Measurements from ENCODE around the gene COL5A1.
"Not testable (repeated sequence)": the region's sequence is repeated elsewhere in the genome, so short reads cannot be mapped to it uniquely, and the experiment has no call there.

COL5A1 gene

GRCh38 chr9:134641990-134642384 lies 384 bp downstream of the COL5A1 start:
- no peak for DNase-seq

DNA sequence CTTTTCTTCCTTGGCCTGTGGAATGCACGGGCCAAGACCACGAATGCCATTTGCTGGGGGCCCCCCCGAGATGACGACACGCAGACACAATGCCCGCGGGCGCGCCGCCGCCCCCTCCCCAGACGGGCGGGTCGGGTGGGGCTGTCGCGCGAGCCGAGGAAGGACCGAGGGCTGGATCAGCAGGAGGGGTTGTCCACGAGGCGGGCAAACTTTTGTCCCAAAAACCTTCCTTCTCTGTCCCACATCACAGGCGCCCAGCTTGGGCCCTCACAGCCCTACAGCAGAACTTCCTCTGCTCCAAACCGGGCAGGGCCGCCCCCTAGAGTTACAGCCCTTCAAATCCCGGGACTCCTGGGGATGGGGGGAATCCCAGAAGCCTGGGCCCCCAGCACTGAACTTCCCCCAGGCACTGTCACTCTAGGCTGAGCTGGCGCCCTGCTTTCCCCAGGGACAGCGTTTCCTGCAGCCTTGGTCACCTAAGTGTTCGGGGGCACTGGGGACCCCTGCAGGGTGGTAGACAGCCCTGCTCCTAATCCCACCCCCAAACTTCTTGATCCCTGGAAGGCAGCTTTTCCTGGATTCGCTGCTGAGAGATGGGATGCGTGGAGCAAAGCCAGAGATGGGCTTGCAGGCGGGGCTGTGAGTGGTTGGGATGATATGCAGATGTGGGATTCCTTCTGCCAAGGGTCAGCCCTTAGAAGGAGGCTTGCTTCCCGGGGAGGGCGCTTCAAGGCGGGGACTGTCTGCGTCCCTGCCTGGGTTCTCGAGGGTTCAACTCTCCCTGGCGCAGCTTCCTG lies 980 bp downstream of the COL5A1 start:
- no peak for DNase-seq

- no peak for DNase-seq
These were observed 1.6 kb downstream of the COL5A1 start for GRCh38 chr9:134643222-134643671.

DNA sequence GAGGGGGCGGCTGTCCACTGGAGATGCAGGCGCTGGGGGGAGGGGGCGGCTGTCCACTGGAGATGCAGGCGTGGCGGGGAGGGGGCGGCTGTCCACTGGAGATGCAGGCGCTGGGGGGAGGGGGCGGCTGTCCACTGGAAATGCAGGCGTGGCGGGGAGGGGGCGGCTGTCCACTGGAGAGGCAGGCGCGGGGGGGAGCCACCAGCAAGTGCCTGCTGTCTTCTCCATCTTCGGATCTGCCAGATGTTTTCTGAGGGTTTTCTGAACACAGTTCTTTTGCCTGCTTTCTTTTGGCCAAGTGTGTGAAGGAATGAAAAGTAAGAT lies 2.8 kb downstream of the COL5A1 start:
- DNase-seq: not testable (repeated sequence)

GRCh38 chr9:134644725-134645606 lies 3.4 kb downstream of the COL5A1 start:
- DNase-seq: no peak

GRCh38 chr9:134645607-134646365 lies 4.2 kb downstream of the COL5A1 start:
- DNase-seq: no peak

DNA sequence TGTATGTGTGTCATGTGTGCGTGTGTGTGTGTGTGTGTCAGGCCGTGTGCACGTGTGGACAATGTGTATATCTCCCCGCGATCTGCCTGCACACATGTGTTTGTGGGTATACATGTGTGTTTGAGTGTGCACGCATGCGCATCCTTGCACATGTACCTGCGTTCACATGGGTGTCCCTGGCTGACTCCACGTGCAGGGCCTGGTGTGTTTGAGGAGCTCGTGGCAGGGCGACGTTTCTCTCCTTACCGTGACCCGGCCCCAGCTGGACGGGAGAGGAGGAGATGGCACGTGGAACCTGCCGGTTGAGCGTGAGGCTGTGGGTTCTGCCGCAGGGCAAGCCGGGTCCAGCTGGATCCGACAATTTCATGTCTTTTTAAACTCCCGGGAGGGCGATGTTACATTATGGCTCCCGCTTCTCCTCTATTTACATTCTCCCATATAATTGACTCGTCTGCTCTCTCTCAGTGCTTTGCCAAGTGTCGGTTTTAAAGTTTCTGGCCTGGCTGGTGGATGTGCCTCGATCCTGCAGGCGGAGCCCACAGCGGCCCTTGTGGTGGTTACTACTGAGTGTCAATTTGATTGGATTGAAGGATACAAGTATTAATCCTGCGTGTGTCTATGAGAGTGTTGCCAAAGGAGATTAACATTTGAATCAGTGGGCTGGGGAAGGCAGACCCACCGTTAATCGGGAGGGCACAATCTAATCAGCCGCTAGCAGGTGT lies 5.9 kb downstream of the COL5A1 start:
- no peak for DNase-seq

DNA sequence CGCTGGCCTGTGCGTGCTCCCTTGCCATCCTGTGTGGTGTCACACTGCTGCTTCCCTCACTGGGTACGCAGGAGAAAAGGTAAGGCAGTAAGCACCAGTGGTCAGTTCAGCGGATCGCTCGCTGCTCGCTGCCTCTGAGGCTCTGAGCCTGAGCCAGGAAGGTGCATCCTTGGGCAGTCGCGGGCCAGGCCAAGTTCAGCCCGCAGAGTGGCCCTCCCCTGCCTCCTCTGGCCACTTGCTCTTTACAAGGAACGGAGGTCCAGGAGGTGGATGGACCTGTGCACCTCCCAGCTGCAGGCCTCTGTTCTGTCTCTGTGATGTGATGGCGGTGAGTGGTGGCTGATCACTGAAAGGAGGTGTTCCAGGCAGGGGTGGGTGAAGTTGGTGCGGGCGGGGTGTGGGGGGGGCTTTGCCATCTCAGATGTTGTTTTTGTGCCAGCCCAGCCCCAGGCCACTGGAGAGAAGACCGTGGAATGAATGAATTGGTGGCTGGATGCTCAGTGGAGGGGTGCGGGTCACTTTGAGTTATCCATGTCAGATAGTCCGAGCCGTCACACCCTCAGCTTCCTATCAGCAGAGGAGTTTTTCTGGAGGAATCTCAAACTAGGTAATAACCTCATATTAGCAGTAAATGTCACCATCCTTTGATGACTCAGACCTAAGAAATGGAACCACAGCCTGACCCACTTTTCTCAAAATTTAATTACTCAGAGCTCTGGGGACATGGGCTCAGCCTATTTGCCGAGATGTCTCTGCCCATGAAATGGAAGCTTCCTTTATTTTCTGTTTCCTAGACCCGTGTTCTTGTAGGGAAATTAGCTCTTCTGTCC lies 7.3 kb downstream of the COL5A1 start:
- no peak for DNase-seq

- no peak for DNase-seq
These were observed 9.0 kb downstream of the COL5A1 start for GRCh38 chr9:134650431-134651190.

- DNase-seq: no peak
These were observed 9.8 kb downstream of the COL5A1 start for GRCh38 chr9:134651226-134651905.

DNA sequence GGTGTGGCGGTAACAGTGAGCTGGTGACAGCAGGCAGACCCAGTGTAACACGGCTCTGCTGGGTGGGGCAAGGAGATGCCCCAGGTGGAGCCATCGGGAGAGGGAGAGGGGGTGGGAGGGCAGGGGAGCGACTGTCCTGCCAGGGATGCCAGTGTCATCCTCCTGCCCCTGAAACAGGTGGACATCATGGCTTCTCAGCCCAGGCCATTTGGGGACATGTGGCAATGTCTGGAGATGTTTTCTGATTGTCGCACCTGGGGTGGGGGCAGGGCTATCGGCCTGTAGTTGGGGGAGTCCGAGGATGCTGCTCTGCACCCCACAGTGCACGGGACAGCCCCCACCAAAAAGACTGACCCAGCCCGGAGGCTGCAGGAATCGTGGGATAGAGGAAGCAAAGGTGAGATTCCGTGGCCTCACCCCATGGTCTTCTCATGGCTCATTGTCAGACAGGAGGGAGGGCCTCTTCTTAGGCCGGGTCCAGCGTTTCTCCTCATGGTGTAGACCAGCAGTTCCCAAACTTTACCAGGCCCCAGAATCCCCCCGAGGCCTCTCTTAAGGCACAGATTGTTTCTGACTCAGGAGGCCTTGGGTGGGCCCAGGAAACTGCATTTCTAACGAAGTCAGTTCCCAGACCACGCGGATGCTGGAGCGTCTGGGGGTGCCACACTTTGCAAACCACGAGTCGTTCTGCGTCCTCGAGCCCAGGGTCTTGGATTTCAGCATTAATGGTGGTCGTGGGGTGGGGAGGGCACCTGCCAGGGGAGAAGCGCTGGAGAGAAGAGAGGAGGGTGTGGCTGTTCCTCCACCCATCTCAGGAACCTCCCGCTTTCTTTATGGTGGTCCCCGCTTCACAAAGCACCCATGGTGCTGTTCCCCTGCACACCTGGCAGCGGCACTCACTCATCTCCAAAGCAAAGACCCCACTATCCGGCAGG lies 11.0 kb downstream of the COL5A1 start:
- DNase-seq: no peak

- DNase-seq: no peak
These were observed 11.8 kb downstream of the COL5A1 start for GRCh38 chr9:134653259-134654009.

- DNase-seq: no peak
These were observed 13.5 kb downstream of the COL5A1 start for GRCh38 chr9:134655101-134655500.

GRCh38 chr9:134655586-134656333 lies 14.2 kb downstream of the COL5A1 start:
- no peak for DNase-seq

DNA sequence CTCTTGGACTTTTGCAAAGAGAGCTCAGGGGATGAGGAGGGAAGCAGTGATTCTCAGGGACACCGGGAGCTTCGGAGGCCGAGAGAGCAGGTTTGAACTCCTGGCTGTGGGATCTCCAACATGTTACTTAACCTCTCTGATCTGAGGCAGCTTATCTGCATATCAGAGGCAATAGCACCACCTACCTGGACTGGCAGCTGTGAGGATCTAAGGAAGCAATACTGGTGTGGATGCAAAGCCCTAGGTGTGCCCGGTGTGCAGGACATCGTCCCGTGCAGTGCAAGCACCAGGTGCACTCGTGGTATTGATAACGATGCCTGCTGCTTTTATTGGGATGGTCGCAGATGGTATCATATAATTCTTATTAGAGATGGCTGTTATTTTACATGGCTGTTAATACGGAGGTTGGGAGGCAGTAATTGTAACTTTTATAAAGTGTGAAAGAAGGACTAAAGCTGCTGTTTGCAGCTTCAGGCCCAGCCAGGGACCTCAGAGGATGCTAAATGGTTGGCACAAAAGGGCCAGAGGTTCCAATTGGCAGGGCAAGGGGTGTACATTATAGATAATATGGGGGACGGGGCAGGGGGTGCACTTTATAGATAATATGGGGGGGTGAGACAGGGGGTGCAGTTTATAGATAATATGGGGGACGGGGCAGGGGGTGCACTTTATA lies 14.9 kb downstream of the COL5A1 start:
- no peak for DNase-seq

GRCh38 chr9:134657666-134658377 lies 16.2 kb downstream of the COL5A1 start:
- DNase-seq: no peak

Measured in NCI-H2081 (cell line).